ENCODE measurements around the gene ADRA2B.

DNA sequence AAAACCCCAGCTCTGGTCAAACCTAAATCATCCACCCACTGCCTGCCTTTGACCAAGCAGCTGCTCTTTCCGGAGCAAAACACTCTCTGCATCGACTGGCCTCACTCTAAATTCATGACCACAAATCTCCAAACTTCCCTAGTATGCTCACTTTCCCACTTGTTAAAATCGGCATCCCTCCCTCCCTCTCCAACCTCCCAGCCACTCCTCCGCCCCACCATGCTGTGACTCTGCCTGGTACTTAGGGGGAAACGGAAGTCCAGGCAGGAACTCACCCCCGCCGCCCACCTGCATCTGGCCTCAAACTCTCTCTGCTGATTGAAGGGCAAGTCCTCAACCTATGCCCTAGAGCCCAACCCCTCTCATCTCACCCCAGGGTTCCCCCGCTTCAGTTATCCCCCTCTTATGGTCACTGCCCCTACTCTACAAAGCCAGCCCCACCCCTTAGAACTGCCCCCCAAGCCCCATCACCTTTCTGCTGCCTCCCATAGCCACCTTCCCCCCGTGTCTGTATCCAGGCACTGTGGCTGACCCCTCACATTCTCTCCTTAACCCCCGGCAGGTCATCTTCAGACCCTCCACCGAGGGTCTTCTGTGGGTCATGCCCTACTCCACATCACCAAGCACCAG is 3.8 kb upstream of the ADRA2B start:
- TF ChIP-seq, protein P1, sequence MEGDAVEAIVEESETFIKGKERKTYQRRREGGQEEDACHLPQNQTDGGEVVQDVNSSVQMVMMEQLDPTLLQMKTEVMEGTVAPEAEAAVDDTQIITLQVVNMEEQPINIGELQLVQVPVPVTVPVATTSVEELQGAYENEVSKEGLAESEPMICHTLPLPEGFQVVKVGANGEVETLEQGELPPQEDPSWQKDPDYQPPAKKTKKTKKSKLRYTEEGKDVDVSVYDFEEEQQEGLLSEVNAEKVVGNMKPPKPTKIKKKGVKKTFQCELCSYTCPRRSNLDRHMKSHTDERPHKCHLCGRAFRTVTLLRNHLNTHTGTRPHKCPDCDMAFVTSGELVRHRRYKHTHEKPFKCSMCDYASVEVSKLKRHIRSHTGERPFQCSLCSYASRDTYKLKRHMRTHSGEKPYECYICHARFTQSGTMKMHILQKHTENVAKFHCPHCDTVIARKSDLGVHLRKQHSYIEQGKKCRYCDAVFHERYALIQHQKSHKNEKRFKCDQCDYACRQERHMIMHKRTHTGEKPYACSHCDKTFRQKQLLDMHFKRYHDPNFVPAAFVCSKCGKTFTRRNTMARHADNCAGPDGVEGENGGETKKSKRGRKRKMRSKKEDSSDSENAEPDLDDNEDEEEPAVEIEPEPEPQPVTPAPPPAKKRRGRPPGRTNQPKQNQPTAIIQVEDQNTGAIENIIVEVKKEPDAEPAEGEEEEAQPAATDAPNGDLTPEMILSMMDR (conservative IDR thresholded peaks at IDR 0.05; ENCODE audit: low read depth, low read length) = no peak
- TF ChIP-seq EZH2 (IDR thresholded peaks at IDR 0.05; ENCODE audit: borderline replicate concordance, low read depth, low read length, poor library complexity, severe bottlenecking) = no peak
